Measurements from ENCODE around the gene C8G.

- TF ChIP-seq CTCF (IDR thresholded peaks at IDR 0.05): no peak
- no peak for TF ChIP-seq EZH2 (IDR thresholded peaks at IDR 0.05; ENCODE audit: borderline replicate concordance, insufficient read depth, low read depth, low read length, poor library complexity, severe bottlenecking)
Measured at GRCh38 chr9:136957901-136958300, 12.9 kb downstream of the C8G start.

All from B cell (primary cell).